ENCODE results near the gene PARD3B. TPM values are rescaled to one million over a fixed set of nuclear protein-coding genes. Genes with fewer than 3 reads are reported as not detected.

PARD3B gene
- polyA plus RNA-seq, 1 donor, result 37.4 TPM

DNA sequence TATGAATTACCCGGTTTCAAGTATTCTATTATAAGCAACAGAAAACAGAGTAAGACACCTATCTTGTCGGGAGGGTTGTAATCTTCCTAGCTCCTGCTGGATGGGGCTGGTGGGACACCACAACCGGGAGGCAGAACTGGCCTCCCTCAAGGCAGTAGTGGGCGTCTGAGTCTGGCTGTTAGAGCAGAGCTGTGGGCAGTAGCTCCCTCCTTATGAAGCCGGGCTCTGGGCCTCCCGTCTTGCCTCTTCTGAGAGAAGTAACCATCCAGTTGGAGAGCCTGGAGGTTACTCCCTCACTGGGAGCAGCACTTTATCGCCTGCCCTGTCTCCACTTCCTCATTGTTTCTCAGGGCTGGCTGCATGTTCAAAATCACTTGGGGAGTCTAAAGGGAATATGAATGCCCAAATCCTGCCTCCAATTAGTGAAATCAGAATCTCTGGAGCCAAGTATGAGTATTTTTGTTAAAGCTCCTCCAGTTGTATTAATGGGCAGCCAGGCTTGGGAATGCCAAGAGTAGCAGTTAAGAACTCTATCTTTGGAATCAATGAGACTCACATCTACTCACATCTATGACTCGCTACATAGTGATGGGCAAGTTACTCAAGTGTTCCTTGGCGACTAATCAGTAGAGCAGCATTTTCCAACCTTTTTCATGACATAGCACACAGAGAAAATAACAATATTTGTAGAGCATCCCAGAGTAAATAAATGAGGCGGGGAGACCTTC is 1109.8 kb downstream of the PARD3B start:
- no peak for DNase-seq

DNA sequence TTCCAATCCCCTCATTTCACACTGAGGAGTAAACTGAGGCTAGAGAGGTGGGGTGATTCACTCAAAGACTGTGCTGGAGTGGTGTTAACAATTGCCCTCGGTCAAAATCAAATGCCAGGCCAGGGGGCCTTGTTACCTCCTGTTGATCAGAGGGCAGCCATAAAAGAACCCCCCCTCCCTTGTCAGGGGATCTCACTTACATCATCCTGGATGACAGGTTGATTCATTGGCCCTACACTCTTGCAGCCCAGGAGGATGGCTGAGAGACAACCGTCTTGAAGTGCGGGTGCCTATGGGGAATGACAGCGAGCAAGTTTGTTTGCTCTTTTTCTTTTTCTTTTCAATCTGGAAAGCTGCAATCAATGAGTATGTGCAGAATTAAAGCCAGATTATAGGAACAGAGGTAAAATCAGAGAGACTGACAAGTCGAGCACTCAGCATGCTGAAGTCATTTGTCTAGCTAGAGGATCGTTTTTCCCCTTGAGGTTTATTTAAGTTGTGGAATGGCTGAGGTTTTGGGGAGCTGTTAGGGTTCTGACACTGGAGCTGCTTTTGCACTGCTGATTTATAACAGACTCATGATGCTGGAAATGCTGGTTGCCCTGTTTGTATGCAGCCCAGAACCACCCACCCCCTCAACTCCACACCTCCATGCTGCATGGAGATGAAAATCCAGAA is 1110.6 kb downstream of the PARD3B start:
- DNase-seq, result no peak

DNA sequence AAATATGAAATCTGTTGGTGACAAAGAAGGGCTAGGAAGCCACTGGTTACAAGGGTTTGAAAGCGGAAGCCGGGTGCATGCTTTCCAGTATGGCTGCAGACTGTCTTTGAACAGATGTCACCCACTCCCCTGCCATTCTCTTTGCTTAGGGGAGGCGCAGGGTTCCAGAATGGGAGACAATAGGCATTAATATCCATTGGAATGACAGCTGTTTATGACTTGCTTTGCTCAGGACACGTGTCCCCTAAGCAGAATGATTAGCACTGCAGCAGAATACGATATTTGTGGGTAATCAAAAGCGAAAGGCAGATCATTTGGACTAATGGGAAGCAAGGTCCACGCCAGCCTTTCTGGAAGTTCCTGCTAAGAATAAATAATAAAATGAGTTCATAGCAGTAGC is 1111.2 kb downstream of the PARD3B start:
- no peak for DNase-seq

DNA sequence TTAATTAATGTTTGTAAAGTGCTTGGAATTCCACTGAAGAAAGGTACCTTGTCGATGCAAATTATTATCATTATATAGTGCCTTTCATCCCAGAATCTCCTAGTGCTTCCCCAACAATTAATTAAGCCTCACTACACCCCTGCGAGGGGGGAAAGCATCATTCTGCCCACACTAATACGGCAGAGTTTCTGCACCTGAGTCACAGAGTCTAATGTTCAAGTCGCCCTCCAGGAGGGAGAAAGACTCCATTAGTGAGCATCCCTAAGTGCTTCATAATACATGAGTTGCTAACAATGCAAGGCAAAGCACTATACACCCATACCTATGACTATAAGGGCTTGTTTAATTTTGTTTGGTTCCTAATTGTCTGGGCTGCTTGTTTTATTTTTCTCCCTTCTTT is 1111.7 kb downstream of the PARD3B start:
- no peak for DNase-seq

DNA sequence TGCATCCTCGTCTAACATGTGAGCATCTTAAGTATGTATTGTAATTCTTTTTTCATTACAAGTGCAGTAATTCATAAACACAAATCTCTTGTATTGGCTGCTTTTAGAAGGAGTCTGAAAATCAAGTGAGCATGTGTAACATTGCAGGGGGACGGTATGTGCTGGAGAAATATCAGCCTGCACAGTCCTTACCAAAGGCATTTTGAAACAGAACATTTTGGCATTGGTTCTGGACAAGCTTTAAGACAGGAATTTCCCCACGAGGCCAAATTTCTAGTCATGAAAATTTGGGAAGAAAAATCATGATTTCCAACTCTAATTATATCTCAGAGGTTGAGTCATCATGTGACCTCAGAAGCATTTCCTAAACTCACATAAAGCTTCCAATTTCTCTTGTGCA is 1112.3 kb downstream of the PARD3B start:
- no peak for DNase-seq

DNA sequence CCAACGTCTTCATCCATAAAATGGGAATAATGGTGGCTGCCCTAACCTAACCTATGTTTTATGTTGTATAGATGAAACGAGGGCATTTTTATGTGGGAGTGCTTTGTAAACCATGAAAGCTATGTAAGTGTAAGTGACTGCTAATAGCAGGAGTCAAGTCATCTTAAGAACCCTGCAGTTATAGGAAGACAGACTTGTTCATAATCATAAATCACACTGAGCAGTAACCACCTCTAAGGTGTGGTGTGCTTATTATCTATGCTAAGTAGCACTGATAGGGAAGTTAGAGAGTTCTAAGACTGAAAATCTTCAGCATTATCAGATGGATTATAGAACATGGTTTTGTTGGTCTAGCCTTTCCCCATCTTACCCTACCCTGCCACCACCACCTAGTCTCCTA is 1112.8 kb downstream of the PARD3B start:
- DNase-seq, result no peak

DNA sequence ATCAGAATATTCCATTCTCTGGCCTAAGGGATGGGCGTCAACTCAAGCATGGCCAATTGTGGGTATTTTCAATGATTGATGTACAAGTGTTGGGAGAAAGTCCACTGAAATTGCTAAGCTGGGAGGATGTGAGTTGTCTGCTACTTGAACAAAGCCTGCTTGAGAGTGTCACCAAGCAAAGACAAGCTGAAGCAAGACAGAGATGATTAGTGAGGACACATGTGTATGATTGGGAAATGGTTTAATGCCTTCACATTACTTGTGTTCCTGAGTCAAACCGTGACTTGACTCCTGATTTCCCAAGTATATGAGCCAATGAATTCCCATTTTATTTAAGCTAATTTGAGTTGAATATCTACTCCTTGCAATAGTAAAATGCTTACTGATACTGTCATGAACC is 1113.3 kb downstream of the PARD3B start:
- no peak for DNase-seq

DNA sequence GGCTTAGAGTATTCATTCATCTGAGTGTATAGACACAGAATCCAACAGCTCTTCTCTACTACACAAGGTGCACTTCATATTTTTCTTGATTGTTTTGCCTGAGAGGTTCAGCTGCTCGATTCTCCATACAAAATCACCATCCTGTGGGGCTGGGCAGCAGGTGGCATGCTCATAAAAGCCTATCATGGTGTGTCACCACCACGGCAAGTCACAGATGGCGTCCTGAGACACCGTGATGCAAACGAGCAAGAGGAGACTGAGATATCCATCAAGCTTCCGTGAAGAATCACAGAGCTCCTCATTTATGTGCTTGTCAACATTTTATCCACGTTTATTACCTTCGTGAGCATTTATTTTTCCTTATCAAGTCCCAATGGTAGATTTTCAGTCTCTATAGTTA is 1114.6 kb downstream of the PARD3B start:
- no peak for DNase-seq

DNA sequence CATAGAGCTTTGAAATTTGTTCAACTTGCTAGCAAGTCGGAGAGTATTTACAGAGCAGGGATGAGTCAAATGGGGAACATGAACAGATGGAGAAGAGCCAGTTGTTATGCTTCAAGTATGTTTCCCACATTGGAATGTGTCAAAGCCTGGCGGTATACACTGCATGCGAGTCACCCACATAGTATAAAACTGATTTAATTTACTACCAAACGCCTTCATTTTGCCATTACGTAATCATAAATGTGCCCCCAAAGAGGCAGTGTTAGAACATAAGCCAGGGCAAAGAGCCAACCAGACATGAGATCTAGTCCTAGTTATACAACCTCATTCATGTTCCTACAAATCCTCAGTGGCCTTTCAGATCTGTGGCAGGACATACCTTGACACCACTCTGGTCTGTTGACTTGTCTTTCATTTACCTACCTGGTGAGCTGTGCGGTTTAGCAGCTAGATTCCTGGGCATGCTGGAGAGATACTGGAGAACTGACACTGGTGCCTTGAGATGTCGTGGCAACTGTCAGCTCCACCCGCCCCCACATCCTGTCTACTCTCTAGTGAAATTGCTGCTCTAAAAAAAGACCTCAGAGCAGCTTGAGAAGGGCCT is 1115.3 kb downstream of the PARD3B start:
- DNase-seq, result no peak

DNA sequence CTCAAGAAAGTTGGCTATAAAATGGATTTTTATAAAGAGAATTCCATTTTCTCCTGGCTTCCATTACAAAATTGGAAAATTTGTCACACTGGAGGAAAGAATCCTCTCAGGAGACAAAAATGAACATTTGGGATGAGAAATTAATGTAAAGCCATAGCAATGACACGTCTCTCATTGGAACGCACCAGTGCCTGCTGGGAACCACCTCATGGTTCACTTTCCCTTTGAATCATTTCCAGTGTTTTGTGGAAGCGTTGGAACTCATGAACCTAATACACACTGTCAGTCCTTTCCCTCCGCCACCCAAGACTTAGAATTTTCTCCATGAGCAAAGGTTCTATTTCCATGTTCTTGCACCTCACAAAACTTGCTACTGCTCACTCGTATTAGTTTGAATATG is 1116.0 kb downstream of the PARD3B start:
- no peak for DNase-seq

DNA sequence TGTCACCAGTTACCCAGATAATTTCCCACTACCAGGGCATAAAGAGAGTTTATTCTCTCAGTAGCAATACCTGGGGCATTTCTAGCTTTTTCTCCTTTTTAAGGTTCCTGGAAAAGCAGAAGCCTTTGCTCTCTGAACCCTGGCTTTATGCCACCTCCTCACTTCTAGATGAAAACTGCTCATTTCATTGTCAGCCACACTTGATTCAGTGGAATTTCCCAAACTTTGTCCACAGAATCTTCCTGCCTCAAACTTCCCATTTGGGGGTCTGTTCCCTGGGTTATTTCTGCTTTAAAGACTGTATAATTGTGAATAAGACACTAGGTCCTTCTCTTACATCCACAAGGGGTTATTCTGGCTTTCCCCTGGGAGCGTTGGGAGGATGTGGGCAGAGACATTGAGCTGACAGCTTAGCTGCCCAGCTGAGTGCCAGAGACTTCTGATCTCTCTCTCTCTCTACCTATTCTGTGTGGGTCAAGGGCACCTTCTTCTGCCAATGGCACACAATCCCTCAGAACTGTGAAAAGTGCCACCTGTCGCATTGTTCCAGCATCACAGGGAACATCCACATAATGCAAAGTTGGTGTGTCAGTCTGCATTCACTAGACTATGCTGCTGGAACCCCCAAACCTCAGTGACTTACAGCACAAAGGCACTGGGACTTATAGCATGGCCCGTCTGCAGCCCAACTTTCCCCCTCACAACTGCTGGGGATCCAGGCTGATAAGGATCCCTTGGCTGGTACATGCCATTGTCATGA is 1117.1 kb downstream of the PARD3B start:
- no peak for DNase-seq

DNA sequence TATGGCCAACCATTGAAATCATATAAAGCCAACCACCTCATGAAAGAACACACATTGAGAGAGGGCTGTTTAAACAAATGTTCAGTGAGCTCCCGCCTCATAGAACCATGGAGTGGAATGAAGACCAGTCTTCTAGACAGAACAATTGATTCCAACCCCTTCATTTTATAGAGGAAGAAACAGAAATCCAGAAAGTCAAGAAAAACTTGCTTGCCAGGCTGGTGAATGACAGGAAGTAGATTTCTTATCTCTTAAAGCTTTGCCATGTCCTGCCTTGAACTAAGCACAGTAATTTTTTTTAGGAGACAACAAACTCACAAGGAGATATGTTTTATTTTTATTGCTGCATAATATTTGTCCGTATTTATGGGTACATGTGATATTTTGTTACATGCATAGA is 1120.5 kb downstream of the PARD3B start:
- no peak for DNase-seq

Data from left kidney (tissue), 2 donors.